ENCODE measurements around the gene ZBTB25. TPM values are rescaled to one million over a fixed set of nuclear protein-coding genes. Genes with fewer than 3 reads are reported as not detected.

ZBTB25 gene
- total RNA-seq, 1 experiment from 2014 or later = 19.0 TPM

- Histone ChIP-seq H3K4me3 (replicated peaks in 1 of 2; ENCODE audit: low read depth in 1 of 2, low read length in 2 of 2) (no peak overlapping the region), H3K27me3 (ENCODE audit: insufficient read depth, low read length) (no peaks in the 10 kb centered on the region), H3K36me3 (ENCODE audit: control insufficient read depth in 1 of 2, insufficient read depth in 2 of 2, low read length in 2 of 2) (peaks cover 11 to 54% of the 10 kb centered on the region in 2 experiments; a peak in 3 of 4 replicates), H3K27ac (ENCODE audit: low read depth, low read length) (no peak overlapping the region), H3K79me2 (ENCODE audit: insufficient read depth, low read length) (no peaks in the 10 kb centered on the region), H4K20me1 (ENCODE audit: insufficient read depth) (no peaks in the 10 kb centered on the region), H3K9me3 (ENCODE audit: control insufficient read depth in 1 of 2, insufficient read depth in 1 of 2, low read depth in 1 of 2, low read length in 2 of 2) (no peaks in the 10 kb centered on the region), H2AFZ (ENCODE audit: low read depth, low read length, poor library complexity, severe bottlenecking) (no peak overlapping the region), H3K4me2 (ENCODE audit: low read length) (no peak overlapping the region), H3K9ac (ENCODE audit: low read length) (no peak overlapping the region), H3K4me1 (ENCODE audit: control insufficient read depth in 1 of 2, insufficient read depth in 2 of 2, low read length in 2 of 2) (peaks cover 8 to 13% of the 10 kb centered on the region in 2 experiments), H3K9me2 (ENCODE audit: insufficient read depth) (no peaks in the 10 kb centered on the region)
- POLR2A ChIA-PET = interaction anchor here (0.6 kb wide), 1 partner anchor 35 kb away, joined by 5 read pairs; the partner anchor contains the start of gene MTHFD1
- no peak for DNase-seq (ENCODE audit: low read depth, low spot score)
- BruUV-seq (replicated peaks) = no TSS peak
- RAD21 ChIA-PET (ENCODE audit: low non-redundant PET in 1 of 2, low total read pairs in 2 of 2, uncharacterized antibody in 2 of 2, unreplicated experiment in 2 of 2) = no interaction called here
- intact Hi-C loops (cut with micrococcal nuclease) = no loop called here
- no peak for ATAC-seq
- no peak for TF ChIP-seq SIN3A (IDR thresholded peaks at IDR 0.05; ENCODE audit: low read depth)
- no peak for TF ChIP-seq ELF1 (IDR thresholded peaks at IDR 0.05; ENCODE audit: borderline replicate concordance, low read depth)
- TF ChIP-seq EZH2 (IDR thresholded peaks at IDR 0.05) = no peak
- no peak for TF ChIP-seq CBX3 (IDR thresholded peaks at IDR 0.05; ENCODE audit: low read depth)
- TF ChIP-seq ZBTB33 (IDR thresholded peaks at IDR 0.05; ENCODE audit: extremely low read depth, insufficient replicate concordance, low read length) = no peak
- no peak for TF ChIP-seq JUND (IDR thresholded peaks at IDR 0.05)
- TF ChIP-seq RAD21 (IDR thresholded peaks at IDR 0.05; ENCODE audit: low read depth) = no peak
- no peak for TF ChIP-seq ZNF274 (IDR thresholded peaks at IDR 0.05; ENCODE audit: low read depth, low read length)
- TF ChIP-seq ATF3 (IDR thresholded peaks at IDR 0.05) = no peak
- no peak for TF ChIP-seq CTCF (IDR thresholded peaks at IDR 0.05 in 2 of 3, conservative IDR thresholded peaks at IDR 0.05 in 1 of 3; ENCODE audit: borderline replicate concordance in 1 of 3, insufficient read depth in 1 of 3, low read depth in 2 of 3, low read length in 2 of 3)
- no peak for TF ChIP-seq SRF (IDR thresholded peaks at IDR 0.05; ENCODE audit: low read depth)
- TF ChIP-seq YY1 (IDR thresholded peaks at IDR 0.05; ENCODE audit: extremely low read depth, insufficient replicate concordance, low read depth, low read length) = no peak
- CTCF ChIA-PET = no interaction called here
These were observed 80.9 kb downstream of the ZBTB25 start for GRCh38 chr14:64422756-64423155.

Data from HCT116 (cell line).